GM12874 (cell line): ENCODE measurements around the gene ANK3.
A peak's percentile ranks its signal among the peaks of the same experiment; 100 is the strongest.

Source experiments
- CTCF ChIP-seq: IDR thresholded peaks from 2 replicates; pipeline ENCODE4 v1.5.1; 2011; ENCODE audit warnings: low read depth, mild to moderate bottlenecking, control low read depth, low read length, moderate library complexity; ENCODE audit not compliant: insufficient read depth

Gene ANK3

GRCh38 chr10:60122190-60122589 lies 267.5 kb downstream of the ANK3 start:
- no peak for TF ChIP-seq CTCF

DNA sequence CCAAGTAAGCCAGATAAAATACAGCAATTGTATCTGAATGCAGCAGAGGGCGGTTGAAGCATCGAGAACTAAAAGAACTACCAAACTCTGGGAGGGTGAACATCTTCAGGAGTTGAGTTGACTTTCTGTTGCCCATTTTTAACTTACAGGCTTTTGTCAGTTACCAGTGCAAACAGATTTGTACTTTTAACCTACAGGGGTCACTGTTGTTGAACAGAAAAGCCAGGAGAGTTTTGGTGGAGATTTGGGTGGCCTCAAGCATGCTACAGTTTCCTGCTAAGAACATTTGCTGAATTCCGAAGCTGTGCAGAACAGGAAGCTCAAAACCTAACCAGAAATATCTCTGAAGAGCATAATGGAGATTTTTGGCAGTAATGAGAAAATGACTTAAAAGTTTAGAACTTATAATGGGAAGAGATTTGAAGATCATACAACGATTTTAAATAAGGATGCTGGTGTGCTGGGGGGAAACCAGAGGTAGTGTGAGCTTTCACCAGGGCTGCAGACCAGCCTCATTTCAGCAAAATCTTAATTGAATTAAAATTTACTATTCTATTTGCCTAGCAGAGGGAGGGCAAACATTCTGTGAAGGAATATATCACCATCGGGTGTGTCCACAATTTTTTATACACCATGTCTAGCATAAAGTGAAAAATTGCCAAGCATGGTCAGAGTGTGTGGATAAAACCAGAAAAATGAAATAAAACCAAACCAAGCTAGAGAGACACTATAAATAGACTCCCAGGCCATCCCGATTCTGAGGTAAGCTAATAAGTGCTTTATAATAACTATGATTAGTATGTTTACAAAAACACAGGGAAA lies 274.7 kb downstream of the ANK3 start:
- TF ChIP-seq CTCF, result peak; percentile 44; the same call in 1 of the 2 replicates

DNA sequence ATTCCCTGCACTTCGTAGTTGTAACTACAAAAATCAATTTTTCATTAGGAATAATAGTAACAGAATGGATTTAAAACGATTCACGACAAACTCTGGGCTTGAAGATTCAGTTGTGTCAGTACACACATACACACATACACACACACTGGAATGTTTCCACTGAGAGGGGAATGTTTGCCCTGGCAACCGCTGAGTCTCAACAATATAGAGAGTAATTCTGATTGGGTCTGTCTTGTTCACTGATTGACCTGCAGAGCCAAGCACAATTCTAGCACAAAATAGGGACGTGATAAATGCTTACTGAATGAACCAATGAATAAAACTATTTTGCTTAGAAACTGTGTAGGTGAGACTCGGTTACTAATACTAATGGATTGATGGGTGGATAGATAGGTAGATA lies 278.9 kb downstream of the ANK3 start:
- TF ChIP-seq CTCF, result no peak

DNA sequence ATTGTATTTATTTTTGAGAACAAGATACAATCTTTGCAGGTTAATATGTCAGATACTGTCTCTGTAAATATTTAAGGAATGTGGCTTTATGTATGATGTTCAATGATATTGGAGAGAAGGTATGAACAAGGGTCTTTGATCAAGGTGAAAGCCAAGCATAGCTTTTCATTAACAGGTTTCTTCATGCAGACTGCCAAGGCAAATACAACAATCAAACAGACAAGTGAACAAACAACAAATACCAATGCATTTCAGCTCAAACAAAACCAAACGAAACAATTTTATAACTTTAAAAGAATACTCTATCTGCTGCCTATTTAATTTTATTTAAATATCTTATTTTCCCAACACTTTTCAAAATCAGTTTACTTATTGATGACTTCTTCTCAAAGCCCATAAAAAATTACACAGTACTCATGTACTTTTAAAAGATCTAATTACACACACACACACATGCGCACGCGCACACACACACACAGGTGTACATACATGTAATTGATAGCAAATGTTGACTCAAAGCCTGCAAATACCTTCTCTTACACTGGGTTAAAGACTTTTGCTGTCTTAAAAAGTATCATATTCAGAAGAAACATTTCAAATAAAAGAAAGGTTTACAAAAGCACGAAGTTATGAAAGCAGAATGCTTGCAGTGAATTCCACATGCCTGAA lies 282.2 kb downstream of the ANK3 start:
- no peak for TF ChIP-seq CTCF

- no peak for TF ChIP-seq CTCF
These were observed 284.4 kb downstream of the ANK3 start for GRCh38 chr10:60105295-60105695.

GRCh38 chr10:60101821-60102220 lies 287.9 kb downstream of the ANK3 start:
- no peak for TF ChIP-seq CTCF

DNA sequence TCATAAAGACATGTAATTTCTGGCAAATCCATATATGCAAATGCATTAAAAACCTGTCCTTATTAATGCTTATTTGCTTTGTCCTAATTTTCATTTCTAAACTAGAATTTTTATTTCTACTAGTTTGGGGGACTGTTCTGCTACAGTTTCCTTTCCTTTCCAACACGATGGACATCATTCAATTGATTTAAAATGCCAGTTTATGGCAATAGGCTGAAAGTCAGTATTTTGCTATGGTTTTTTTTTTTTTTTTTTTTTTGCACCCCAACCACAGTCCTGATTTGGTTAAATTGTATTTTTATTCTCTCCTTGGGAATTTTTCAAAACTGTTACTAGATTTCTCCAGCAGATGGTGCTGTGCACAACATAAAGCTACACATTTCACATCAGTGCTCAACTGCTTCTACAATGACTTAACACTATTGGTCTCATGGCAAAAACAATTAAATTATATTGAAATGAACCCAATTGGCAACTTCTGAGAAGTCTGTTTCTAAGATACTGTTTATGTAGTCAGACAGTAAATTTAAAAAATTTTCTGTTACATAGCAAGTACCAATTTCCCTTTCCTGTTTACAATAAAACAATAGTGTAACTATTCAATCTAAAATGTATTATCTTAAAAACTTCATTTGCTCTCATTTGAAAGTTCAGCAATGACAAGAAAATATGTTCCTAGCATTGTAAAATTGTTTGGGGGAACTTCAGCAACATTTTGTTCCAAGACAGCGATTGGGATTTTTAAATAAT lies 289.5 kb downstream of the ANK3 start:
- TF ChIP-seq CTCF, result peak; percentile 35; the same call in 1 of the 2 replicates
